ENCODE data around the gene ZNF141. TPM values are rescaled to one million over a fixed set of nuclear protein-coding genes. Genes with fewer than 3 reads are reported as not detected.
A peak's percentile ranks its signal among the peaks of the same experiment; 100 is the strongest.
"Not testable (repeated sequence)": the region's sequence is repeated elsewhere in the genome, so short reads cannot be mapped to it uniquely, and the experiment has no call there.

The ZNF141 gene
- total RNA-seq, 2 experiments from 2014 or later: 26.2 to 27.5 TPM

- H3K27ac Mint-ChIP-seq: peak overlapping the region; percentile 100
- peak overlapping the region; percentile 99 for H3K4me3 Mint-ChIP-seq
- peaks cover 19% of the 10 kb centered on the region for H3K4me1 Mint-ChIP-seq
- peak; percentile 14 for DNase-seq
- no peaks in the 10 kb centered on the region for H3K27me3 Mint-ChIP-seq
- H3K36me3 Mint-ChIP-seq: peaks cover 66% of the 10 kb centered on the region
- peaks cover 36% of the 10 kb centered on the region for H3K9me3 Mint-ChIP-seq
Measured at GRCh38 chr4:338759-339097, 1.1 kb downstream of the ZNF141 start.

DNA sequence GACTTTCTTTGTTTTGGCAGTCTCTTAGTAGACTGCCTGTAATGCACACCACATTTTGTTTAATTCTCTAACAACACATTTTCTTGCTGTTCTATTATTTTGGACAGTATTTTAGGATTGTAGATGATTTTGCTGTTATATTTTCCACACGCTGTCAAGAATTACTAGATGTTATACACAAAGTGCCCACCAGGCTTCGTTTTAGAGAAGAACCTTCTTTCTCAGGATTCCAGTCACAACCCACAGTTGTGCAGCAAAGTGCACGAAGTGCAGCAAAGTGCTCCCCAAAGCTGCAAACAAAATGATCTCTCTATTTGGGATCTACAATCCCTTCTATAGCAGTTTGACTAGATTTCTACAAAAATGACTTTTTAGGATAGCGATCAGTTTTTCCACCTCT lies 2.4 kb downstream of the ZNF141 start:
- Mint-ChIP-seq H3K27me3 (no peaks in the 10 kb centered on the region), H3K36me3 (peaks cover 76% of the 10 kb centered on the region), H3K4me3 (peak overlapping the region; percentile 32), H3K4me1 (peaks cover 19% of the 10 kb centered on the region), H3K9me3 (peaks cover 41% of the 10 kb centered on the region), H3K27ac (no peak overlapping the region)
- no peak for DNase-seq

GRCh38 chr4:373062-373839 lies 35.6 kb downstream of the ZNF141 start:
- no peaks in the 10 kb centered on the region for H3K4me1 Mint-ChIP-seq
- no peak for DNase-seq
- H3K4me3 Mint-ChIP-seq: no peak overlapping the region
- H3K9me3 Mint-ChIP-seq: peaks cover 62% of the 10 kb centered on the region
- no peaks in the 10 kb centered on the region for H3K27me3 Mint-ChIP-seq
- no peak overlapping the region for H3K27ac Mint-ChIP-seq
- peaks cover 77% of the 10 kb centered on the region for H3K36me3 Mint-ChIP-seq

DNA sequence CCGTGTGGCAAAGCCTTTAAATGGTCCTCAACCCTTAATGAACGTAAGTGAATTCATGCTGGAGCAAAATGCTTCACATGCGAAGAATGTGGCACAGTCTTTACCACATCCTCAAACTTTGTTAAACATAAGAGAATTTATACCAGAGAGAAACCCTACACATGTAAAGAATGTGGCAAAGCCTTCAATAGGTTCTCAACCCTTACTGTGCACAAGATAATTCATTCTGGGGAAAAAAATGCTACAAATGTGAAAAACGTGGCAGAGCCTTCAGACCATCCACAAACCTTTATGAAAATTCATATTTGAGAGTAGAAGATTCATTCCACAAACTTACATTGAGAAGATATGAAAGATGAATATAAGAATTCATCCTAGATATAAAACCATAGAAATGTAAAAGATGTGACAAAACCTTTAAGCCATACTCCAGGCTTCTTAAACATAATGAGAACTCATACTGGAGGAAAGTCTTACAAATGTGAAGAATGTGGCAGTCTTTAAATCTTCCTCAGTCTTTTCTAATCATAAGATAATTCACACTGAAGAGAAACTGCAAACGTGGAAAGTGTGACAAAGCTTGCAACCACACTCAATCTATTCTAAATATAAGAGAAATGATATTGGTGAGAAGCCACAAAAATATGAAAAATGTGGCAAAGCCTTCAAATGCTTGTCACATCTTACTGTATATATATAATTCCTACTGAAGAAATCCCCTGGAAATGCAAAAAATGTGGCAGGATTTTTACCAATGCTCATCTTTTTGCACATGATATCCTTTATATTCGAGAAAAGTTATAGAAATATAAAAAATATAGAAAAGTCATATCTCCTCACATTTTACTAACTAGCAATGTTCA lies 36.9 kb downstream of the ZNF141 start:
- Mint-ChIP-seq H3K27ac (no peak overlapping the region), H3K27me3 (no peaks in the 10 kb centered on the region), H3K4me3 (no peak overlapping the region), H3K36me3 (peaks cover 74% of the 10 kb centered on the region), H3K4me1 (no peaks in the 10 kb centered on the region), H3K9me3 (peaks cover 56% of the 10 kb centered on the region)
- no peak for DNase-seq

GRCh38 chr4:384311-385010 lies 46.8 kb downstream of the ZNF141 start:
- DNase-seq: no peak
- Mint-ChIP-seq H3K9me3 (peaks cover 44% of the 10 kb centered on the region), H3K4me3 (no peak overlapping the region), H3K4me1 (peaks cover 10% of the 10 kb centered on the region), H3K36me3 (peaks cover 31% of the 10 kb centered on the region), H3K27me3 (no peaks in the 10 kb centered on the region), H3K27ac (no peak overlapping the region)

- Mint-ChIP-seq H3K4me1 (peaks cover 10% of the 10 kb centered on the region), H3K9me3 (peaks cover 57% of the 10 kb centered on the region), H3K36me3 (peaks cover 29% of the 10 kb centered on the region), H3K4me3 (no peak overlapping the region), H3K27me3 (no peaks in the 10 kb centered on the region), H3K27ac (no peak overlapping the region)
- DNase-seq: no peak
Measured at GRCh38 chr4:385934-386707, 48.5 kb downstream of the ZNF141 start.

GRCh38 chr4:386708-387105 lies 49.1 kb downstream of the ZNF141 start:
- no peak overlapping the region for H3K27ac Mint-ChIP-seq
- peaks cover 27% of the 10 kb centered on the region for H3K36me3 Mint-ChIP-seq
- H3K27me3 Mint-ChIP-seq: no peaks in the 10 kb centered on the region
- H3K4me1 Mint-ChIP-seq: peaks cover 10% of the 10 kb centered on the region
- no peak overlapping the region for H3K4me3 Mint-ChIP-seq
- no peak for DNase-seq
- H3K9me3 Mint-ChIP-seq: peaks cover 58% of the 10 kb centered on the region

DNA sequence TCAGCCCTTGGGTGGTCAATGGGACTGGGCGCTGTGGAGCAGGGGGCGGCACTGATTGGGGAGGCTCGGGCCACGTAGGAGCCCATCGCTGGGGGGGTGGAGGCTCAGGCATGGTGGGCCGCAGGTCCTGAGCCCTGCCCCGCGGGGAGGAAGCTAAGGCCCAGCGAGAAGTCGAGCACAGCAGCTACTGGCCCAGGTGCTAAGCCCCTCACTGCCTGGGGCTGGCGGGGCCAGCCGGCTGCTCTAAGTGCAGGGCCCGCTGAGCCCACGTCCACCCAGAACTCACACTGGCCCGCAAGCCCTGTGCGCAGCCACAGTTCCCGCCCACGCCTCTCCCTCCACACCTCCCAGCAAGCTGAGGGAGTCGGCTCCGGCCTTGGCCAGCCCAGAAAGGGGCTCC lies 66.4 kb downstream of the ZNF141 start:
- Mint-ChIP-seq H3K27ac (no peak overlapping the region), H3K4me3 (no peak overlapping the region), H3K9me3 (peaks cover 48% of the 10 kb centered on the region), H3K27me3 (no peaks in the 10 kb centered on the region), H3K36me3 (peaks cover 27% of the 10 kb centered on the region), H3K4me1 (no peaks in the 10 kb centered on the region)
- DNase-seq: no peak

GRCh38 chr4:408321-408720 lies 70.7 kb downstream of the ZNF141 start:
- H3K27me3 Mint-ChIP-seq, H3K4me3 Mint-ChIP-seq, H3K27ac Mint-ChIP-seq, H3K4me1 Mint-ChIP-seq, DNase-seq: not testable (repeated sequence)
- peaks cover 30% of the 10 kb centered on the region for H3K36me3 Mint-ChIP-seq
- peaks cover 61% of the 10 kb centered on the region for H3K9me3 Mint-ChIP-seq

DNA sequence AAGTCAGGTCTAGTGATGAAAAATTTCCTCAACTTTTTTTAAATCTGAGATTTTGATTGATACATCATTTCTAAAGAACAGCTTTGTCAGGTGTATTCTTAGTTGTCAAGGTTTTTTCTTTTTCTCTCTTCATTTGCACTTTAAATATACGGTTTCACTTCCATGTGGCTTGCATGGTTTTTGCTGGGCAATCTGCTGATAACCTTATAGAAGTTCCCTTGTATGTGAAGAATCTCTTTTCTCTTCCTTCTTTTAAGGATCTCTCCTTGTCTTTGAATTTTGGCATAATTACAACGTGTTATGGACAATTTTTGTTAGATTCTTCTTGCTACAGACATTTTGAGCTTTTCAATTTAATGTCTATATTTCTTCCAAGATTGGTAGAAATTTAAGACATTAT lies 85.0 kb downstream of the ZNF141 start:
- H3K4me3 Mint-ChIP-seq: no peak overlapping the region
- no peak overlapping the region for H3K27ac Mint-ChIP-seq
- H3K27me3 Mint-ChIP-seq: no peaks in the 10 kb centered on the region
- peaks cover 48% of the 10 kb centered on the region for H3K9me3 Mint-ChIP-seq
- no peak for DNase-seq
- no peaks in the 10 kb centered on the region for H3K4me1 Mint-ChIP-seq
- H3K36me3 Mint-ChIP-seq: peaks cover 26% of the 10 kb centered on the region

Other genes starting within 250 kb of the ZNF141 start
- 10 to 100 TPM; 11.1 to 11.6 TPM for gene ZNF718, start 213.3 kb upstream of the ZNF141 start, total RNA-seq
- under 1 TPM in 1 of 2 experiments, not detected in 1; 0.10 TPM for gene ZNF732, start 32.3 kb upstream of the ZNF141 start, total RNA-seq
- gene ZNF721, start 161.3 kb downstream of the ZNF141 start, total RNA-seq: 10 to 100 TPM; 33.4 to 38.3 TPM
- gene PIGG, start 161.4 kb downstream of the ZNF141 start, total RNA-seq: 10 to 100 TPM; 40.1 to 45.1 TPM
- gene TMEM271, start 238.5 kb downstream of the ZNF141 start, total RNA-seq: not detected